ENCODE measurements around the gene PDE3B.

The PDE3B gene

DNA sequence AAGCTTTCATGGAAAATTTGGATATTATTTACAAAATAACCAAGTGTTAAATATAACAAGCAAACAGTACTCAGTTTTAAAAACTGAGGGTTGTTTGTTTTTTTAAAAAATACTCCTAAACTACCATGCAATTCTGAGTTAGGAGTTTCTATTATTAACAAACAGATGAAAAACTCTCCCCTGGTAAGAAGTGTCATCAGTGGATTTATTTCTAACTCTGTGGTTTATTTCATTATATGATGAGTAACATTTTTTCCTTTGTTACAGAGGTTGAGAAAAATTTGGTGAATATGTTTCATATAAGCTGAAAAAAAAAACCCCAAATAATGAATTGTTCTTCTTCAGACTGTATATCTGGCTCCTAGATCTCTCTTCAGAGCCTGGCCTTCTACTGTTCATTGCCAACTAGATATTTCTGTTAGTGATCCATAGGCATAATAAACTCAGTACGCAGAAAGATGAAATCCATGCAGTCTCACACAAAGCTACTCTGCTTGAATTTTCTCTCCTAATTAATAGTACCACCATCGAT, 29.4 kb upstream of the PDE3B start:
- no peak for TF ChIP-seq CTCF (IDR thresholded peaks at IDR 0.05; ENCODE audit: low read depth, low read length)
- no peak for DNase-seq
- H3K4me3 ChIP-seq (ENCODE audit: low read depth, low read length), result no peak overlapping the region

DNA sequence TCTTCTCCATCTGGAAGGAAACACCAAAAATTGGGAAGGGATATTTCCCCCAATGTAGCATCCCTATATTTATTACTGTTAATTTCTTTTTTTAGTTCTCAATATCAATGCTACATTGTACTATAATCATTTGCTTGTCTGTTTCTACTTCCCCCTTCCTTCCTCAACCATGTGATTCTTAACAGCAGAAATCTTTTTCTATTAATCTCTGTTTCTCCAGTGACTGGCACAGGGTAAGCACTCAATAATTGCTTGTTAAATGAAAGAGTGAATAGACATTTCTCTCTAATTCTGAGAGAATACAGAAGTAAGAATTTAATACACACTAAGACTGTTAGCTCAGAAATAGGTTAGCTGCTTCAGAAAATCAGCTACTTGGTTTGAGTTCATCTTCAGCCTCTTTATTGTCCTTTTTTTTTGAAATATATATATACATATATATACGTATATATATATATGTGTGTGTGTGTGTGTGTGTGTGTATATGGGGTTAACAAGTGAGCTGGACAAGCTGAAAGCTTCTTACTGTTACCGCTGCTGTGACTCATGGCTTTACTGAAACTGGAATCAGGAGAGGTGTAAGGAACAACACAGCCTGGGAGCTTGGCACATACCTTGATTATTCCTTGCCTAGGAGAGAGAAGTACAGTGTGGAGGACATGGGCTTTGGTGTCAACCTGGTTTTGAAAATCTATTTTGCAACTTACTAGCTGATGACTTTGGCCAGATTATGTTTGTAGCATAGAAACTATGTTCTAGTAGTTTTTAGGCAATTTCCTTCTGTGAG, 26.2 kb upstream of the PDE3B start:
- Histone ChIP-seq H3K27me3 (no peaks in the 10 kb centered on the region), H3K4me1 (no peaks in the 10 kb centered on the region), H3K36me3 (no peaks in the 10 kb centered on the region), H3K4me3 (ENCODE audit: low read depth, low read length) (no peak overlapping the region), H3K9me3 (no peaks in the 10 kb centered on the region)
- no peak for DNase-seq
- no peak for TF ChIP-seq CTCF (IDR thresholded peaks at IDR 0.05; ENCODE audit: low read depth, low read length)

More for the DNA sequence above, 29.4 kb upstream of the PDE3B start:
- Histone ChIP-seq H3K27me3 (no peaks in the 10 kb centered on the region), H3K9me3 (no peaks in the 10 kb centered on the region), H3K36me3 (no peaks in the 10 kb centered on the region), H3K4me1 (no peaks in the 10 kb centered on the region)

GRCh38 chr11:14618060-14618459, 25.5 kb upstream of the PDE3B start:
- no peak for DNase-seq
- no peaks in the 10 kb centered on the region for H3K36me3 ChIP-seq
- H3K27me3 ChIP-seq, result no peaks in the 10 kb centered on the region
- TF ChIP-seq CTCF (IDR thresholded peaks at IDR 0.05; ENCODE audit: low read depth, low read length), result no peak
- no peaks in the 10 kb centered on the region for H3K9me3 ChIP-seq
- H3K4me3 ChIP-seq (ENCODE audit: low read depth, low read length), result no peak overlapping the region
- H3K4me1 ChIP-seq, result no peaks in the 10 kb centered on the region

DNA sequence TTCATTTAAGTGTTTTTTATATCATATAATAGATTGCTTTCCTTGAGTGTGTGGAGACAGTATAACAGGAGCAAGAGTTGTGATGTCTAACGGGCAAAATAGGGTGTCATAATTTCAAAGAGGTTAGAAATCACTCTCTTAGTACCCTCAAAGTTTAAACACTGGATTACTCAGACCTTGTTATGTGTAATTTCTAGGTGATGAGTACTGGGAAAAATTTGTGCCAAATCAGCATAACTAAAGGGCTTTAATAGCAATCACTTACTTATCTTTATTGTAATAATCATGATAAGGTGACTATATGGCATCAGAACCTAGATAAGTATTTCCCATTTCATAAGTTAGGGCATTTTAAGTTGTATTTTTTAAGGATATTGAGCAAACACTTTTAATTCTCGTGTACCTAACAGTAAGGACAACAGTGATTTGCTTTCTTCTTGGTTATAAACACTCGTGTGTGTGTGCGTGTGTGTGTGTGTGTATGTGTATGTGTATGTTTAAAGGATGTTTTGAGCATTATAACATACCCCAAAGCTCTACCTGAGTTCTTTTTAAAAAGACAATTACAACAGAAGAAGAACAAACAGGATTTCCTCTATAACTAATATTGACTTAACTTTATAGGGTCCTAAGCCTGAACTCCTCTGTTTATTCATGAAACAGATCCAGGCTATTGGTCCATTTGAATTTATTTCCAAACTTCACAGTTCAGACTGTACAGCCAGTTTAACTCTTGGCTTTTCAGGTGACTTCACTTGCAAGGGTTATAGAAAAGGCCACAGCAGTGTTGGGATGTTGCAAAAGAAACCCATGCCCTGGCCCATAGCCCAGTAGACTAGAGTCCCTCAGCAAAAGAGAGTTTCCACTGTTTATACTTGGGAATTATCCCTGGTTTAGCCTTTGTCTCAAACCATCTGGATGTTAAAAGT, 23.7 kb upstream of the PDE3B start:
- Histone ChIP-seq H3K4me3 (ENCODE audit: low read depth, low read length) (no peak overlapping the region), H3K27me3 (no peaks in the 10 kb centered on the region), H3K4me1 (no peaks in the 10 kb centered on the region), H3K9me3 (no peaks in the 10 kb centered on the region), H3K36me3 (no peaks in the 10 kb centered on the region)
- no peak for TF ChIP-seq CTCF (IDR thresholded peaks at IDR 0.05; ENCODE audit: low read depth, low read length)
- no peak for DNase-seq

DNA sequence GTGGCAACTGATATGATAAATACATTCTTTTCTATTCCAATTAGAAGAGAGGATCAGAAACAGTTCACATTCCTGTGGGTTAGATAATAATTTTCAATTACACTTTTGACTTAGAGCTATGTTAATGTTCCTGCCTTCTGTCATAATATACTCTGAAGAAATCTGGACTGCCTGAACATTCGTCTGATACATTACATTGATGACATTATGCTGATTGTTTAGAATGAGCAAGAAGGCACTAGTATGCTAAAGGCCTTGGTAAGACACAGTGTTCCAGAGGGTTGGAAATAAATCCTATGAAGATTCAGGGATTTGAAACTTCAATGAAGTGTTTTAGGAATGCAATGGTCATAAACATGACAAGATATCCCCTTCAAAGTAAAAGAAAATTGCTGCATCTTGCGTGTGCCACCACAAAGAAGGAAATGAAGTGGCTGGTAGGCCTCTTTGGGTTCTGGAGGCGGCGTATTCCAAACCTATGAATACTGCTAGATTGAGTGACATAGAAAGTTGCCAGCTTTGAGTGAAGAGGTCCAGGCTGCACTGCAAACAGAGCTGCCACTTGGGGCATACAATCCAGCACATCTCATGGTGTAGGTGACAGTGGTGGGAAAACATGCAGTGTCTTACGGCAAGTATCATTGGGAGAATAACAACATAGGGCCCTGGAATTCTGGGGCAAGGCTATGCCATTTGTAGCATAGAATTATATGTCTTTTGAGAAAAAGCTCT, 21.2 kb upstream of the PDE3B start:
- Histone ChIP-seq H3K4me3 (ENCODE audit: low read depth, low read length) (no peak overlapping the region), H3K9me3 (no peaks in the 10 kb centered on the region), H3K27me3 (no peaks in the 10 kb centered on the region), H3K4me1 (no peaks in the 10 kb centered on the region), H3K36me3 (no peaks in the 10 kb centered on the region)
- no peak for DNase-seq
- no peak for TF ChIP-seq CTCF (IDR thresholded peaks at IDR 0.05; ENCODE audit: low read depth, low read length)

Data from BE2C (cell line).